HG03045 (cell line): ENCODE data around the gene HIKESHI.
"Not testable (repeated sequence)": the region's sequence is repeated elsewhere in the genome, so short reads cannot be mapped to it uniquely, and the experiment has no call there.

Experiments
- ATAC-seq: cut with Tn5 transposase; IDR thresholded peaks from one replicate; pipeline ENCODE4 v1.9.1; 2021; ENCODE audit warnings: mild to moderate bottlenecking, moderate library complexity; ENCODE audit not compliant: unreplicated experiment

Gene HIKESHI

DNA sequence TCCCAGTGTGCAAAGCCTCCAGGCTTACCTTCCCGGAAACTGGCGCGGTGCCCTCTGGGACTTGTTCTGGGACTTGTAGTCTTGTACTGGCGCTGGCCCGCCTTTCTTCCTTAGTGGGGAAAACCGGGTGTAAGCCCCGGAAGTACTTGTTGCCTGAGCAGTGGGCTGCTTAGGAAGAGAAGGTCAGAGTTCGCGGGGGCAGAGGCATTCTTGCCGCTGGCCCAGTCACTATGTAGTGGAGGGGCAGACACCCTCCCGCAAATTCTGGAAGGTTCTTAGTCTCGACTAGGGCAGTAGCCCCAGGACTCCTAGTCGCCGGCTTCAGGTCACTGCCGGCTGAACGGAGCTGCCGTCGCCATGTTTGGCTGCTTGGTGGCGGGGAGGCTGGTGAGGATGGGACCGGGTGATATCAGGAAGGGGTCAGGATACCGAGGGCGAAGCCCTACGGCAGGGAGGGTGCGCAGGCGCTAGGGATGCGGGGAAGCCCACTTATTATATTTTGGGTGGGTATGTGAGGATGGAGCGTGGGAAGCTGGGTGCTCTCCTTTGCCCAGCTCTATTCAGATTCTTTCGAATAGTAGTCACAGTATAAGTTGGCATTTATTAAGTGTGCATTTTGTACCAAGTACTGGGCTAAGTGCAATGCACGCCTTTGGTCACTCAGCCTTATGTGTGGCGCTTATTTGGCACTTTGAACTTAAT is at the start of gene HIKESHI:
Gene HIKESHI (plus strand): TSS at position 149 of the 702 bp plus-strand sequence. CDS start 209 bp downstream, at position 358.
- peak; percentile 98 for ATAC-seq

- ATAC-seq = peak; percentile 94
Observed at GRCh38 chr11:86255896-86256295, 46.1 kb upstream of the HIKESHI start.

GRCh38 chr11:86256608-86257007 is 45.4 kb upstream of the HIKESHI start:
- no peak for ATAC-seq

GRCh38 chr11:86257446-86257845 is 44.6 kb upstream of the HIKESHI start:
- no peak for ATAC-seq

- no peak for ATAC-seq
Observed at GRCh38 chr11:86259730-86260129, 42.3 kb upstream of the HIKESHI start.

- no peak for ATAC-seq
Observed at GRCh38 chr11:86261328-86261727, 40.7 kb upstream of the HIKESHI start.

- ATAC-seq = no peak
Observed at GRCh38 chr11:86262387-86262786, 39.7 kb upstream of the HIKESHI start.

DNA sequence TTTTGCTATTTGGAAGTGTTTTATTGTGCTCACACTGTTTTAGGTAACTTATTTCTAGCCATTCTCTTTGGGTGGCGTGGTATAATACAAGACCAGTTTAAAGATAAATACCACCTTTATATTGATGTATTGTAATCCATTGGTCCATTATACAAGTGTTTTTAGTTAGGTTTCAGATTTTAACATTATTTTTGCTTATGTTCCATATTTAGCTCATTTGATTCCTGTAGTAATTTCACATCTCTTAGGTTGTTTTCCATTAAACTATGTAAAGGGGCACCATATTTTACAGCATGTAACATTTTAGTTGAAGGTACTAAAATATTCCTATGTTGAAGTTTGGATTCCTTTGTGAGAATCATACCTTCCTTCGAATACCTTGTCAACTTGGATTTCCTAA is 37.4 kb upstream of the HIKESHI start:
- ATAC-seq = no peak

GRCh38 chr11:86265194-86265593 is 36.8 kb upstream of the HIKESHI start:
- ATAC-seq = no peak

GRCh38 chr11:86269645-86270044 is 32.4 kb upstream of the HIKESHI start:
- no peak for ATAC-seq

GRCh38 chr11:86274503-86274902 is 27.5 kb upstream of the HIKESHI start:
- ATAC-seq = no peak

- ATAC-seq = no peak
Observed at GRCh38 chr11:86274999-86275398, 27.0 kb upstream of the HIKESHI start.

- ATAC-seq = no peak
Observed at GRCh38 chr11:86275493-86276370, 26.3 kb upstream of the HIKESHI start.

DNA sequence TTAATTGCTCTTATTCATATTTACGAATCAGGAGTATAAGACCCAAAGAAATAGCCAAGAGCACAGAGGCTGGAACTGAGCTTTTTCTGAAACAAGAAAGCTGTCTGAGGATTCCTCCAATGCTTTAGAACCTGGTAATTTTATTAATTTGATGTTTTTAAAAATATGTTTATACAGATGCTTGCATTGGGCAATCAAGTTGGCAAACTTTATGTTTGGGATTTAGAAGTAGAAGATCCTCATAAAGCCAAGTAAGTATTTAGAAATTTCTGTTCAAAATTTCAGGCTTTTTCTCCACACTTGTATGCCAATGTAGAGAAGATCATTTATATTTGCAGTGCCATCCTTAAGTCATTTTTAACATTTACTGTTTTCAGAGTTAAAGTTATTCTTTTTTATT is 24.3 kb upstream of the HIKESHI start:
- no peak for ATAC-seq

- ATAC-seq = no peak
Observed at GRCh38 chr11:86278226-86278625, 23.8 kb upstream of the HIKESHI start.

GRCh38 chr11:86279747-86280146 is 22.3 kb upstream of the HIKESHI start:
- ATAC-seq = no peak

DNA sequence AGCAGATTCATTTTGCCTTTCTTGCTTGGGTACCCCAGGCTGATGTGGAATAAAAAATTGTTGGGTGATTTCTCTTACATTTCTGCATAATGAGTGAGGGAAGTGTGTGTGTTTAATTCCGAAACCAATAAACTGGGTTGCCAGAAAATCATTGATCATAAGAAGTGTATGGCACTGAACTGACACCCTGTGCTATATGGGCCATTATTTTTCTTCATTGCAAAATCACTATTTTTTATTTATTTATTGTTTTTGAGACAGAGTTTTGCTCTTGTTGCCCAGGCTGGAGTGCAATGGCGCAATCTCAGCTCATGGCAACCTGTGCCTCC is 14.6 kb upstream of the HIKESHI start:
- no peak for ATAC-seq

GRCh38 chr11:86288776-86289507 is 13.1 kb upstream of the HIKESHI start:
- no peak for ATAC-seq

DNA sequence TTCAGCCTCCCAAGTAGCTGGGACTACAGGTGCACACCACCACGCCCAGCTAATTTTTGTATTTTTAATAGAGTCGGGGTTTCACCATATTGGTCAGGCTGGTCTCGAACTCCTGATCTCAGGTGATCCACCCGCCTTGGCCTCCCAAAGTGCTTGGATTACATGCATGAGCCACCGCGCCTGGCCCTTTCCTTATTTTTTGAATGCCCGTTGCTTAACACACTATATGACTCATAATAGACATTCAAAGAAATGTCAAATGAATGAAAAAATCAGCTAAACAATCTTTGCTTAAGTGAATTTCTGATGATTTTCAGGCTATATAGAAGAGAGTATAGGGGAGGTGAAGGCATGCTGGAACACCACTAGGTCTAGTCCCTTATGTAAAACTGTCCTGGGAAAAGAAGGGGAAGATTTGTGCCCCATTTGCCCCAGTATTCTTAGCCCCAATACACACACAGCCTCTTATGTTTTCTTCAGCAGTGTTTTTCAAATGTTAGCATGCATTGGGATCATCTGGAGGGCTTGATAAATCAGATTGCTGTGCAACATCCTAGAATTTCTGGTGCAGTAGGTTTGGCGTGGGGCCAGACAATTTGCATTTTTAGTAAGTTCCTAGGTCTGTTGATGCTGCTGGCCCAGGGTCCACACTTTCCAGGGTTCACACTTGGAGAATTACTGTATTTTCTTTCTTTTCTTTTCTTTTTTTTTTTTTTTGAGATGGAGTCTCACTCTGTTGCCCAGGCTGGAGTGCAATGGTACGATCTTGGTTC is 12.3 kb upstream of the HIKESHI start:
- not testable (repeated sequence) for ATAC-seq

- no peak for ATAC-seq
Observed at GRCh38 chr11:86291466-86292262, 10.4 kb upstream of the HIKESHI start.
